Brain pericyte (primary cell): Measurements from ENCODE around the gene NMRK2.
A peak's percentile ranks its signal among the peaks of the same experiment; 100 is the strongest.
"Not testable (repeated sequence)": the region's sequence is repeated elsewhere in the genome, so short reads cannot be mapped to it uniquely, and the experiment has no call there.

Source experiments
- DNase-seq: peaks from one replicate; pipeline ENCODE4 v3.0.0-alpha.2; 2012; ENCODE audit warnings: low read depth, low spot score

The NMRK2 gene

DNA sequence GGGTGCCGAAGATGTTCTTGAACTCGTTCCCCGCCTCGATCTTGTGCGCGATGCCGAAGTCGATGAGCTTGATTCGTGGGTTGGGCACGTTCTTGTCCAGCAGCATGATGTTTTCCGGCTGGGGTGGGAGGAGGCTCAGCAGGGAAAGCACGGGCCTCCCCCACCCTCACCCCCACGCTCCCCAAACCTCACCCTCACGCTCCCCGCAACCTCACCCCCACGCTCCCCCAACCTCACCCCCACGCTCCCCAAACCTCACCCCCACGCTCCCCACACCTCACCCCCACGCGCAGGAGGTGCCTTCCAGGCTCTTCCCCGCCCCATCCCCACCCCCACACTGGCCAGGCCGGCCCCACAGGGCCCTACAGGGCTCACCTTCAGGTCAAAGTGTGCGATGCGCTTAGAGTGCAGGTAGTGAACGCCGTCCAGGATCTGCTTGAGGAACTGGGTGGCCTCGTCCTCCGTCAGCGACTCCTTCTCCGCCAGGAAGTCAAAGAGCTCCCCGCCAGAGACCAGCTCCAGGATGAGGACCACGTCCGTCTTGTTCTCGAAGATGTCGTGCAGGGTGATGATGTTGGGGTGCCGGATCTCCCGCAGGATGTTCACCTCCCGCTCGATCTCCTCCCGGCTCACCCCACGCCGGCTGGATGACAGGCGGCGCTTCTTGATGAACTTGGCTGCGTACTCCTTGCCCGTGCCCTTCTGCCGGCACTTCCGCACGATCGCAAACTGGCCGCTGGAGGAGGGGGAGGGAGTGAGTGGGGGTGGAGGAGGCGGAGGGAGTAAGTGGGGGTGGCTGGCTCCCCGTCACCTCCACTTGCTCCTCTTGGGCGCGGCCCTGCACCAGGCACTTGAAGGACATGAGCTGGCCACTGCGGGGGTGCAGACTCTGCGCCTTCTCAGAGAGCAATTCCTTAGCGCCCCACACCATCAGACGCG is 31.7 kb downstream of the NMRK2 start:
- DNase-seq: no peak

- DNase-seq: no peak
Measured at GRCh38 chr19:3966051-3967017, 33.5 kb downstream of the NMRK2 start.

- DNase-seq: not testable (repeated sequence)
Measured at GRCh38 chr19:3967983-3968382, 35.1 kb downstream of the NMRK2 start.

DNA sequence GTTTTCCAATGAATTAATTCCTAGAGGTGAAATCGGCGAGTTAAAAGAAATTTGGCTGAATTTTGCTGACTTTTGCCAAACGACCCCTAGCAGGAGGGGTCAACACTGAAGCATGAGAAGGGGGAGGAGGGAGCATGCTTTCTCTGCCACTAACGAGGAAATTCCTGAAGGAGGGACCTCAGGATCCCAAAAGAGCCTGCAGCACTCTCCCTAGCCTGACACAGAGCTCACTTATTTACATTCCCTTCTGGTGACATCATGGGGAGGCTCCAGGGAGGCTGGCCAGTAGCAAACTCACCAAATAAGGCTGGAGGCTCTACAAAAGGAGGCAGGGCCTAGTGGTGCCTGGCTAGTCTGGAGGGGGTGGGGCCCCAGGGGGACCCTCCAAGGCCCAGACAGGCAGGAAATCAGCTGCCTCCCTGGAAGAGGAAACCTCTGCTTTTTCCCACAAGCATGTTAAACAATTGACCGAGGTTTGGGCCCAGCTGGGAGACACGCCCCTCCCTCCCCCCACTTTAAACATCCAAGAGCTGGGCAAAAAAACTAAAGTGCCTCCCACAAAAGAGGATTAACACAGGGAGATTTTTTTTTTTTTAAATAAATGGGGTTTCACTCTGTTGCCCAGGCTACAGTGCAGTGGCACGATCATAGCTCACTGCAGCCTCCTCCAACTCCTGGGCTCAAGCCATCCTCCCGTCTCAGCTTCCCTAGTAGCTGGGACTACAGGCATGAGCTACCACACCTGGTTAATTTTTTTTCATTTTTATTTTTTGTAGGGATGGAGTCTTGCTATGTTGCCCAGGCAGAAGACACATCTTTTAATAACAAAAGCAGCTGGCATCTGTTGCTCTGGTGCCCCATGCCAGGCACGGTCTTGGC is 35.9 kb downstream of the NMRK2 start:
- peak; percentile 83 for DNase-seq

DNA sequence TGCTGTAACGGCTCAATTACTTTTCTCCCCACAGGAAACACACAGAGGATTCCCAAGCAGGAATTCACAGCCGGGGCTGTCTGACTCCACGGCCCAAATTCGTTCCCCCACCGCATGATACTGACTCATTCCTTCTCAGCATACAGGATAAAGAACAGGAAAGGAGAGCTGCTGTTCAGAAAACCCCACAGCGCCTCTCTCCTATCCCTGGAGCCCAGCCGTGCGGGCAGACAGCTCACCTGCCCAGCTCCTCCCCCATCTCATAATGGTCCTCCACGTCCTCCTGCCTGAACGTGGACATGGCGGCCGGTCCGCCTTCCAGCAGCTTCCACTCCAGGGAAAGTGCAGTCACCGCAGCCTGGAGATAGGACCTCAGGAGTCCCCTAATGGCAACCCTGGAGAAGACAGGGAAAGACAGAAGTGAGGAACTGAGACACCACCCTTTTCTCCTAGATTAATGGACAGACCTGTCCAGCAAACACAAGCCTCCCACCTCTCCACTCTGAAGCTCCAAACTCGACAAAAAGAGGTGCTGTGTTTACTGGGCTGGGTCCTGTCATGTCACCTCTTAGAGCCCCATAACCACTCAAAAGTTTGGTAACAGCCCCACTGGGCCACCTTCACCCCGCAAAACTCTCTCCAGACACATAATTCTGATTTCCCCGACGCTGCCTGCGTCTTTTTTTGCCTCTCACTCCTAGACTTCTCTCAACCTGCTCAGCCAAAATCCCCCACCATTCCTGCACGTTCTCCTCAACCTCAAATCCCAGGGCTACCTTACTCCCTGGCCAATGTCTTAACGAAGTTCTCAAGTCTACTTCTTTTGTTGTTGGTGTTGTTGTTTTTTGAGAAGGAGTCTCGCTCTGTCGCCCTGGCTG is 36.8 kb downstream of the NMRK2 start:
- DNase-seq: no peak

GRCh38 chr19:3970313-3970807 is 37.5 kb downstream of the NMRK2 start:
- DNase-seq: no peak

- peak; percentile 94 for DNase-seq
Measured at GRCh38 chr19:3970808-3971598, 38.1 kb downstream of the NMRK2 start, which contains the start of gene DAPK3. Gene DAPK3, minus strand, starts transcription at chr19:3971099. Its CDS starts 1,364 bp downstream, at chr19:3969735.

- no peak for DNase-seq
Measured at GRCh38 chr19:3975144-3975543, 42.3 kb downstream of the NMRK2 start.

- no peak for DNase-seq
Measured at GRCh38 chr19:3975637-3976087, 42.8 kb downstream of the NMRK2 start.

- DNase-seq: no peak
Measured at GRCh38 chr19:3976495-3977241, 43.8 kb downstream of the NMRK2 start.

DNA sequence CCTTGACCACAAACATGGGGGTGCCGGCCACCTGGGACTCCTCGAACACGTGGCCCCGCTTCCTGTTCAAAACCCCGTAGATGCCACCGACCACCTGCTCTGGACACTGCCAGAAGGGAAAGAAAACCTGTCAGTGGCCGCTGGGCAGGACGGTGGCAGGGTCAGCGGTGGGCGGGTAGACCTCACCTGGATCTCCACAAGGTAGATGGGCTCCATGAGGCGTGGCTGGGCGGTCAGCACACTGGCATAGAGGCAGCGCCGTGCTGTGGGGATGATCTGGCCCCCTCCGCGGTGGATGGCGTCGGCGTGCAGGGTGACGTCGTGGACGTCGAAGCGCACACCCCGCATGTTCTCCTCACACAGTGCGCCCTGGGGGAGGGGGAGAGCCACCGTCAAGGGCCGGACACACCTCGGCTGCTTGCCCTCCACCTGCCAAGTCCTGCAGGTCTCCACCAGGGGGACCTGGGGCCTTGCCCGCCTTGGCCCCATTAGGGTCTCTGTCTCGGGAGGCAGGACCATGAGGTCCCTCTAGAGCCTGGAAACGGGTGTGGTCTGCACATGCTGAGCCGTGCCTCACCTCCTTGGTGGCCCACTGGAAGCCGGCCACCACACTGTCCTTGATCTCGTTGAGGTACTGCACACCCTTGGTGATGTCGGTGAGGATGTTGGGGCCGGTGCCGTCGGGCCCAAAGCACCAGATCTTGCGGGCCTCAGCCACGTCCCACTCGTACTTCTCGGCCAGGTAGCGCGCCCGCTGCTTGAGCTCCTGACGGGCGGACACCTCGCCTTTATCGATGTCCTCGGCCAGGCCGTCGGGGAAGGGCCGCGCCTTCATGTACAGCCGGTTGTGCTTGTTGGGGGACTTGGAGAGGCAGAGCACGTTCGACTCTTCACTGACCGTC is 44.6 kb downstream of the NMRK2 start:
- no peak for DNase-seq

- no peak for DNase-seq
Measured at GRCh38 chr19:3978145-3978544, 45.3 kb downstream of the NMRK2 start.

DNA sequence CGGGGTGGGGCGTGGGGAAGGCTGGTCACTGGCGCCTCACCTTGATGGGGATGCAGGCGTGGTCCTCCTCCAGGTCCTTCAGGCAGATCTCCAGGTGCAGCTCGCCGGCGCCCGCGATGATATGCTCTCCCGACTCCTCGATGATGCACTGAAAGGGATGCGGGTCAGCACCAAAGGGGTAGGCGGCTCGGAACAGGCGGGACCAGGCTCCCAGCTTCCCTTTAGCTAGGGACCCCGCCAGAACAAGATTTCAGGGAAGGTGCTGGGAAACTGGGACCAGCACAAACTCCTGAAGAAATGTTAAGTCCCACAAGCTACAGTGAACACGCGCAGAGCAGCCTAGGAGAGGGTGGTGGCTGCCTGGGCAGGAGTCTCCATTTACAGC is 46.4 kb downstream of the NMRK2 start:
- no peak for DNase-seq

DNA sequence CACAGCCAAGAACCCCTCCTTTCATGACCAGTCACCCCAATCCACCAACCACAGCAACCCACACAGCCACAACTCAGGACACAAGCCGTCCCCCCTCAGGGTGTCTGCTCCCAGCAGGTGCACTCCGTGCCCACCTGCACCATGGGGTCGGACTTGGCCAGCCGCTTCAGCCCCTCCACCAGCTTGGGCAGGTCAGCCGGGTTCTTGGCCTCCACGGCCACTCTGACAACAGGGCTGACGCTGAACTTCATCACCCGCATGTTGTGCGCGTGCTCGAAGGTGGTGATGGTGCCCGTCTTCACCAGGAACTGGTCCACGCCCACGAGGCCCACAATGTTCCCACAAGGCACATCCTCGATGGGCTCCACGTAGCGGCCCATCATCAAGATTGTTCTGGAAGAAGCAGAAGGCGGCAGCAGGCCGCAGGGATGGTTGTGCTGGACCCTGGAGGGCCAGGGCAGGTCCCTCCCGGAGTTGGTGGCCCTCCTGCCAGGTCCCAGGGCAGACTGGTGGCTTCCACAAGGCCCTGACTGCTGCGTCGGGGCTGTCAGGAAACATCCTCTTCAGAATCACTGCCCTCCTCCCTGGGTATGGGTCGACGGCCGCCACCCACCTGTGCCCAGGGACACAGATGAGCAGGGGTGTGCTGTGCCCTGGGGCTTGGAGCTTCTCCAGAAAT is 46.9 kb downstream of the NMRK2 start:
- no peak for DNase-seq

DNA sequence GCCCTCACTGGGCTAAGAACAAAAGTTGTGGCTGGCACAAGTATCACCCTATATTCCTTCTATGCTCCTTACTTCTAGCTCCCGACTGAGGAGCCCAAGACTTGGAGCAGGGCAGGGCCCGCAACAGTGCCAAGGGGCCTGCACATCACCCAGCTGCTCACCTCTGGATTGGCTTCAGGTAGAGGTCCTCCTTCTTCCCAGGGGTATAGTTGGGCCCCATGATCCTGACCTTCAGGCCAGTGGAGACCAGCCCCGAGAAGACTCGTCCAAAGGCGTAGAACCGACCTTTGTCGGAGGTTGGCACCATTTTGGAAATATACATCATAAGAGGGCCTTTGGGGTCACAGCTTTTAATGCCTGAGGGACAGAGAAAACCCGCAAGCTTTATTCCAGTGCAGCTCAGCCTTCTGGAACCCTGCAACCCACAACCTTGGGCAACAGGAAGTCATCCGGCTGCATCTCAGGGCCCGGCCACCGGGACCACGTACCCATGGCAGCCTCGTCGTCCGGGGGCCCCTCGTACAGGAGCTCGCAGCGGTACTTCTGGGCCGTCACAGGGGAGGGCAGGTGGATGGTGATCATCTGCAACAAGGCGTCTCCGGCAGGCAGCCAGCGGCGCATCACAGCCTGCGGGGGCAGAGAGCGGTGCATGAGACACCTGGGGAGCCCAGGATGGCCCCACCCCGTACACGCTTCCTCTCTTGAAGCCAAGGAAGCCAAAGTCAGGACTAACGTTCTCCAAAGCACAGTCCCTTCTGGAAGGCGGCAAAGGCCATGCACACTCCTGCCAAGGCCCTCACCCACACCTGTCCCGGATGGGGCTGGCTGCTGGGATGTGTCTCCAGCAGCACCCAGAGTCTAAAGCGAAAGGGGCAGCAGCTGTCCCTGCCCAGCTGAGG is 47.7 kb downstream of the NMRK2 start:
- DNase-seq: no peak

DNA sequence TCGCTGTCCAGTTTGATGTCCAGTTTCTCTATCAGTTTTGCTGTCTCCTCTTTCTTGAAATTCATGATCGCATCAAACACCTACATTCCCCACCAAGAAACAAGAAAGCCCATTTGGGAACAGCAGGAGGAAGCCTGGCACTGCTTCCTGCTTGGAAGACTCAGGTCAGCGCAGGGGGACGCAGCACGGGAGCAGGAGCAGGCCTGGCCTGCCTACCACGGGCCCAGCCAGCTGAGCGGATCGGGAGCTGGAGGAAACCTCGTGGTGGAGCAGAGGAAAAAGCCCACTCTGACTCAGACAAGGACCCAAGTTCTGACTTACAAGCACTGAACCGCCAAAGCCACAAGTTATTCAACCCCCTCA is 48.5 kb downstream of the NMRK2 start:
- DNase-seq: no peak
